Stimulated activated CD8-positive, alpha-beta memory T cell treated with anti-CD3 and anti-CD28 coated beads, Interleukin-4, amount 100 ng/mL, for 48 hours (primary cell): ENCODE data around the gene GOT1.

Experiments
- DNase-seq: peaks from one replicate; pipeline ENCODE4 v3.0.0-alpha.2; 2020

Gene GOT1

GRCh38 chr10:99432881-99433280 lies 2.5 kb upstream of the GOT1 start:
- no peak for DNase-seq

GRCh38 chr10:99432047-99432446 lies 1.6 kb upstream of the GOT1 start:
- no peak for DNase-seq

GRCh38 chr10:99431190-99431760 lies 851 bp upstream of the GOT1 start:
- no peak for DNase-seq

GRCh38 chr10:99430116-99430450 lies 341 bp downstream of the GOT1 start:
- DNase-seq = no peak

GRCh38 chr10:99429517-99430095 lies 818 bp downstream of the GOT1 start:
- DNase-seq = no peak

- no peak for DNase-seq
Measured at GRCh38 chr10:99427566-99428190, 2.7 kb downstream of the GOT1 start.

GRCh38 chr10:99426689-99427088 lies 3.7 kb downstream of the GOT1 start:
- DNase-seq = no peak

- no peak for DNase-seq
Measured at GRCh38 chr10:99425204-99425603, 5.2 kb downstream of the GOT1 start.

- no peak for DNase-seq
Measured at GRCh38 chr10:99424656-99425055, 5.8 kb downstream of the GOT1 start.

GRCh38 chr10:99422529-99423096 lies 7.8 kb downstream of the GOT1 start:
- DNase-seq = no peak

GRCh38 chr10:99421233-99421739 lies 9.1 kb downstream of the GOT1 start:
- DNase-seq = no peak

- DNase-seq = no peak
Measured at GRCh38 chr10:99419688-99420087, 10.7 kb downstream of the GOT1 start.

GRCh38 chr10:99418910-99419624 lies 11.4 kb downstream of the GOT1 start:
- DNase-seq = no peak

- DNase-seq = no peak
Measured at GRCh38 chr10:99412099-99412498, 18.3 kb downstream of the GOT1 start.

GRCh38 chr10:99411546-99411945 lies 18.9 kb downstream of the GOT1 start:
- DNase-seq = no peak

- DNase-seq = no peak
Measured at GRCh38 chr10:99410876-99411275, 19.5 kb downstream of the GOT1 start.

- DNase-seq = no peak
Measured at GRCh38 chr10:99410146-99410545, 20.3 kb downstream of the GOT1 start.

- DNase-seq = no peak
Measured at GRCh38 chr10:99406149-99406548, 24.3 kb downstream of the GOT1 start.

- DNase-seq = no peak
Measured at GRCh38 chr10:99403674-99404073, 26.8 kb downstream of the GOT1 start.

GRCh38 chr10:99399664-99400063 lies 30.8 kb downstream of the GOT1 start:
- DNase-seq = no peak

GRCh38 chr10:99396471-99396870 lies 34.0 kb downstream of the GOT1 start:
- DNase-seq = no peak

GRCh38 chr10:99395750-99396445 lies 34.5 kb downstream of the GOT1 start:
- DNase-seq = no peak

GRCh38 chr10:99394761-99395386 lies 35.5 kb downstream of the GOT1 start:
- DNase-seq = no peak
